Stimulated activated CD8-positive, alpha-beta memory T cell treated with anti-CD3 and anti-CD28 coated beads, Interleukin-12 subunit alpha, Interleukin-12 subunit beta, amount 100 ng/mL, for 1 hour (primary cell): ENCODE results near the gene ENO1.

Experiments used
- DNase-seq: peaks from one replicate; pipeline ENCODE4 v3.0.0-alpha.2; 2020; ENCODE audit warnings: low read depth

Gene ENO1

DNA sequence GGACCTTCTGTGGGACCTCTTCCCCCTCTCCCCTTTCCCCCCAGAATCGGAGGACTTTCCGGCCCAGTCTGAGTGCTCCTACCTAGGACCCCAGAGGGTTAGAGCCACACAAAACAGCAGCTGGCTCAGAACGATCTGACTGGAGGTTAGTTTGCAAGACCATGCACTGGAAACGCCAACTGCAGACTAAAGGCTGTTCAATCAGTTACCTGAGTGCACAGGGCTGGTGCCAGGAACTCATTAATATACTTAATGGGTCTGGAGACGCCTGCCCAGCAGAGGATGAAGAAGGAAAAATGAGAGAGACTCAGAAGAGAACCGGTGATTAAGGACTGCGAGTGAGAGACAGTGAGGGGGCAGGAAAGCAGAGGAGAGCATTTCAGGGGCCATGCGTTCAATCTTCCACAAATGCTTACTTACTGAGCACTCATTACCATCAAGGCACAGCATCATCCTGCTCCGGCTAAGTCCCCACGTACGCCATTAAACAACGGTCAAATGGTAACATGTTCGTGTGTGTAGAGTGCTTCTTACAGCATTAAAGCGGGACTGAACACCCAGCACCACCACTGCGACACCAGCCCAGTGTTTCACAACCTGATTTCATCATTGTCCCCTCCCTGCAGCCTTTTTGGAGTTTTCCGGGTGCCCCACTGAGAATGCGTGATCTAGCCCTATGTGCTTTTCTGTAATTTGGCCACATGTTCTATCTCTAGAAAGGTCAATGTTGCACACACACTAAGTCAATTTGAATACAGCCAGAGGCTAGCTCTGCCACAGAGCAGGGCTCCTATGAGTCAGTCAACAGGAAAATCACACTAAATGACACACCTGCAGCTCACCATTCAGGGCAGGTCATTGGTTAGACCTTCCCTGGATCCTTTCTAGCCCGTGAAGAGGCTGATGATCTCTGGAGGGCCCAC lies 7.6 kb downstream of the ENO1 start:
- no peak for DNase-seq

DNA sequence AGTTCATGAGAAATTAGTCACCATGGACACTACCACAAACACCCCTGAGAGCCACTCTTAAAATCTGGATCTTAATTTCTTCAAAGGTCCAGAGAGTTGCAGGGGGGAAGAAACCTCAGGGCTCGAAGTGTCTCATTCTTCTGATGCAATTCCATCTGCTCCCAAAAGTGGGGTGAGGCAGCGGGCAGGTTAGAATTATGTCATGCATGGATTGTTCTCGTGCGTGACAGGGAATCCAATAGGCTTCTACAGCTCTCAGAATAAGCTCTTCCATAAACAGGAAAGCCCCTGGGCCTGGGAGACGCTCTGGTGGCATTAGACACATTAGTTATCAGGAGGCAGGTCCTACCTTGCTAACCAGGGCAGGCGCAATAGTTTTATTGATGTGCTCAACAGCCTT lies 8.4 kb downstream of the ENO1 start:
- DNase-seq, result no peak

GRCh38 chr1:8867878-8868567 lies 10.5 kb downstream of the ENO1 start:
- DNase-seq, result no peak

GRCh38 chr1:8866792-8867415 lies 11.6 kb downstream of the ENO1 start:
- no peak for DNase-seq

DNA sequence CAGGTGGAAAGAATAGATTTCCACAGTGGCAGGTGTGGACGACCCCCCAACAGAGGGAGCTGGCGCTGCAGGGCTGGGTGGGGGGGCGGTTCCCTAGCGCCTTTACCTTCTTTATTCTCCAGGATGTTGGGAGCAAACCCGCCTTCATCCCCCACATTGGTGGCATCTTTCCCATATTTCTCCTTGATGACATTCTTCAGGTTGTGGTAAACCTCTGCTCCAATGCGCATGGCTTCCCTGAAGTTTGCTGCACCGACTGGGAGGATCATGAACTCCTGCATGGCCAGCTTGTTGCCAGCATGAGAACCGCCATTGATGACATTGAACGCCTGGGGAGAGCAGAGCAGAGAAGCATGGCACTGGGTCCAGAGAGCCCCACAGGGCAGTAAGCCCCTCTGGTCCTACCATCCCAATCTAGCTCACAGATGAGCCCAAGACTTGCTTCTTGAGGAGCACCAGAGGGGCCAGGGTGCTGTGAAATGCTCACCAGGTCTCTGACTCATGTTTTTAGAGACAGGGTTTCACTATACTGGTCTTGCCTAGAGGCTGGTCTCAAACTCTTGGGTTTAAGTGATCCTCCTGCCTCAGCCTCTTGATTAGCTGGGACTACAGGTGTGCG lies 12.2 kb downstream of the ENO1 start:
- DNase-seq, result no peak

DNA sequence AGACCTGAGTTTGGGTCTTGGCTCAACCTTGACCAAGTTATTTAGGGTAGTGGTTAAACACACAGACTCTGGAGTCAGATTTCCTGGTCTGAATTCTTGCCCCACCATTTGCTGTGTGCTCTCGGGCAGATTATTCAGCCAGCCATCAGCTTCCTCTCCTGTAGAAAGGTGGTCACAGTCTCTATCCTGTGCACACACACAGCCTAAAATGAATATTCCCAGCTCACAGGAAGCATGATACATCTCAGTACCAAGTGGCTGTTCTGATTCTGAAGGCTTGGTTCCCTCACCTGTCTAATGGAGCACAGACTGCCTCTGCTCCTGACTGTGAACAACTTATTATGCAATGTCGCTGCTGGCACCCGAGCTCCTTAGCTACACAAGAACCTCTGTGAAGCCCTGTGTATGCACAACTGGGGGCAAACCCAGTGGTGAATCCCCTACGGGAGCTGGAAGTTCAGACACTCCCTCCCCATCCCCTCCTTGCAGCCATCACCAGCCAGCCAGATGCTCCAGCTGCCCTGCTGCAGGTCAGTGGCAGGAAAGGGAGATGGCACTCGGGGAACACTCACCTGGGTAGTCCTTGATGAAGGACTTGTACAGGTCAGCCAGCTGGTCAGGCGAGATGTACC lies 13.7 kb downstream of the ENO1 start:
- DNase-seq, result no peak

DNA sequence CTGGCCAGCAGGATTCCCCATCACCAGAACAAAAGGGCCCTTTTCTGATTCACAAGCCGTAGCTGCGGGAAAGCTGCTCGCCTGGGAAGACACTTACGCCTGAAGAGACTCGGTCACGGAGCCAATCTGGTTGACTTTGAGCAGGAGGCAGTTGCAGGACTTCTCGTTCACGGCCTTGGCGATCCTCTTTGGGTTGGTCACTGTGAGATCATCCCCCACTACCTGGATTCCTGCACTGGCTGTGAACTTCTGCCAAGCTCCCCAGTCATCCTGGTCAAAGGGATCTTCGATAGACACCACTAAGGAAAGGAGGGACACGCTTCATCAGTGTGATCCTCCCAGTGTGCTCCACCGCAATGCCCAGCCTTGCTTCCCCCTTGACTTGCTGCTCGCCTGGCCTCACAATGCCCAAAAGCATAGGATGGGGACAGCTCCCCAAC lies 14.7 kb downstream of the ENO1 start:
- DNase-seq, result no peak

GRCh38 chr1:8863138-8863537 lies 15.3 kb downstream of the ENO1 start:
- no peak for DNase-seq

GRCh38 chr1:8862528-8862927 lies 16.0 kb downstream of the ENO1 start:
- peak; percentile 30 for DNase-seq

DNA sequence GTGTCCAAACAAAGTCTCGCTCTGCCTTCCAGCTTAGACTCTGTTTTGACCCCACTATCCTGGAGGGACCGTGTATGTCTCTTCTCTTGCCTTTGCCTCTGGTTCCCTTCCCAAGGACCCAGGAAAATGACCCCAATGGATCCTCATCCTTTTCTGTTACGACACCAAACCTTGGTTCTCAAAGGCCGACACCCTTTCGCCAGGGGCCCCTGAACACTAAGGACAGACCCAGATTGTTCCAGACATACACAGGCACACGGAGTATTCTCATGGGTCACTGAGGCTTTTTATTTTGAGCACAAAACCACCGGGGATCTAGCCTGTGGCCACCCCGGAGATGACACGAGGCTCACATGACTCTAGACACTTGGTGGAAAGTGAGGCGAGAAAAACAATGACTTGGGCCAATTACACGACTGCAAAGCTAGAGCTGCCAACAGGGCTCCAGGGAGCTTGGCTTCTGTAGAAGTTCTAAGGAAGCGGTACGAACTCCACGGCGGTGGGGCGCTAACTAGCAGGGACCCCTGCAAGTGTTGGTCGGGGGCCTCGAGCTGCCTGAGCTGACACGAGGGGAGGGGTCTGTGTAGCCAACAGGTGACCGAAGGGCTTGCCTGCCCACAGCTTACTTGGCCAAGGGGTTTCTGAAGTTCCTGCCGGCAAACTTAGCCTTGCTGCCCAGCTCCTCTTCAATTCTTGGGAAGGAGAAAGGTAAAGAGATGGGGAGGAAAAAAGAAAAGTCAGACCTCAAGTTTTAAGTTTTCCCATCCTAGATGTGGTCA lies 17.6 kb downstream of the ENO1 start:
- no peak for DNase-seq

DNA sequence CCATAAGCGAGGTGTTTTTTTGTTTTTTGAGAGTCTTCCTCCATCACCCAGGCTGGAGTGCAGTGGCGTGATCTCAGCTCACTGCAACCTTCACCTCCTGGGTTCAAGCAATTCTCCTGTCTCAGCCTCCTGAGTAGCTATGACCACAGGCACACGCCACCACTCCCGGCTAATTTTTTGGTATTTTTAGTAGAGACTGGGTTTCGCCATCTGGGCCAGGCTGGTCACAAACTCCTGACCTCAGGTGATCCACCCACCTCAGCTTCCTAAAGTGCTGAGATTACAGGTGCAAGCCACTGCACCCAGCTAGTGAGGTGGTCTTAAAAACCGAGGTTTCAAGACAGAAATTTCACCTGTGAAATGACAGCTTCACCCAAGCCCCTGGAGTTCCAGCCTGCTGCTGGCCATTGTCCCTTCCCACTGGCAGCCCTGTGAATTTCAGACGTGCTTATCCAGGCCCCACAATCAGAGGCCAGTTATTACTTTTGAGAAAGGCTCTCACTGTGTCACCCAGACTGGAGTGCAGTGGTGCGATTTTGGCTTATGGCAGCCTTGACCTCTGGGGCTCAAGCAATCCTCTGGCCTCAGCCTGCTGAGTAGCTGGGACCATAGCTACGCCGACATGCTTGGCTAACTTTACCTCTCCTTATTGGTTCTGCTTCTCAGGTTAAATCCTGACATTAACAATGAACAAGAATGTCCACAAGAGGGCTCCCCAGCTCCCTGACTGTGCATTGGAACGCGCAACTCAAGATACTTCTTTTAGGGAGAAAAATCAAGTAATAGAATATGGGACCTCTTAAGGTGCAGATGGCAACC lies 19.4 kb downstream of the ENO1 start:
- DNase-seq, result peak; percentile 30

GRCh38 chr1:8858112-8858668 lies 20.3 kb downstream of the ENO1 start:
- DNase-seq, result no peak

GRCh38 chr1:8856689-8857412 lies 21.6 kb downstream of the ENO1 start:
- no peak for DNase-seq

- no peak for DNase-seq
Observed at GRCh38 chr1:8854240-8854639, 24.2 kb downstream of the ENO1 start.

GRCh38 chr1:8851060-8851459 lies 27.4 kb downstream of the ENO1 start:
- no peak for DNase-seq

GRCh38 chr1:8848663-8849386 lies 29.7 kb downstream of the ENO1 start:
- DNase-seq, result peak; percentile 61

- no peak for DNase-seq
Observed at GRCh38 chr1:8847990-8848389, 30.5 kb downstream of the ENO1 start.

- no peak for DNase-seq
Observed at GRCh38 chr1:8846263-8846662, 32.2 kb downstream of the ENO1 start.
